Fibroblast of villous mesenchyme (primary cell): ENCODE data around the gene PRUNE2. TPM values are rescaled to one million over a fixed set of nuclear protein-coding genes. Genes with fewer than 3 reads are reported as not detected.

Source experiments
- DNase-seq: peaks from one replicate; pipeline ENCODE4 v3.0.0-alpha.2; 2010; ENCODE audit warnings: low read depth
- H3K4me3 ChIP-seq: 2 replicates; pipeline ENCODE4 v1.5.1; 2011; ENCODE audit warnings: low read depth, mild to moderate bottlenecking, low read length
- CTCF ChIP-seq: IDR thresholded peaks from 2 replicates; pipeline ENCODE4 v1.5.1; 2012; ENCODE audit warnings: low read depth, mild to moderate bottlenecking, low read length; ENCODE audit not compliant: insufficient read depth
- total RNA-seq: library from RNA; depleted of rRNA; stranded (reverse); fragments of >200 nt; gene quantifications from 2 replicates; pipeline ENCODE4 v1.2.3, GENCODE V29; 2012

PRUNE2 gene
- total RNA-seq, 1 donor, result 14.2 TPM

GRCh38 chr9:76878933-76879332, 27.0 kb downstream of the PRUNE2 start:
- H3K4me3 ChIP-seq, result no peak overlapping the region
- peak; percentile 14 for DNase-seq
- no peak for TF ChIP-seq CTCF

GRCh38 chr9:76877961-76878360, 28.0 kb downstream of the PRUNE2 start:
- DNase-seq, result no peak
- no peak for TF ChIP-seq CTCF

GRCh38 chr9:76876098-76876497, 29.8 kb downstream of the PRUNE2 start:
- DNase-seq, result no peak
- TF ChIP-seq CTCF, result no peak
- H3K4me3 ChIP-seq, result no peak overlapping the region

More at GRCh38 chr9:76877961-76878360, 28.0 kb downstream of the PRUNE2 start:
- no peak overlapping the region for H3K4me3 ChIP-seq

- H3K4me3 ChIP-seq, result no peak overlapping the region
- no peak for TF ChIP-seq CTCF
- DNase-seq, result no peak
Observed at GRCh38 chr9:76873821-76874220, 32.1 kb downstream of the PRUNE2 start.

GRCh38 chr9:76873056-76873792, 32.7 kb downstream of the PRUNE2 start:
- no peak overlapping the region for H3K4me3 ChIP-seq
- DNase-seq, result no peak
- no peak for TF ChIP-seq CTCF

GRCh38 chr9:76868897-76869296, 37.0 kb downstream of the PRUNE2 start:
- no peak overlapping the region for H3K4me3 ChIP-seq
- DNase-seq, result no peak
- TF ChIP-seq CTCF, result no peak

- no peak overlapping the region for H3K4me3 ChIP-seq
- peak; percentile 63 for DNase-seq
- TF ChIP-seq CTCF, result no peak
Observed at GRCh38 chr9:76866689-76867088, 39.2 kb downstream of the PRUNE2 start.
